Measurements from ENCODE around the gene TFEC.
"Not testable (repeated sequence)": the region's sequence is repeated elsewhere in the genome, so short reads cannot be mapped to it uniquely, and the experiment has no call there.

The TFEC gene

DNA sequence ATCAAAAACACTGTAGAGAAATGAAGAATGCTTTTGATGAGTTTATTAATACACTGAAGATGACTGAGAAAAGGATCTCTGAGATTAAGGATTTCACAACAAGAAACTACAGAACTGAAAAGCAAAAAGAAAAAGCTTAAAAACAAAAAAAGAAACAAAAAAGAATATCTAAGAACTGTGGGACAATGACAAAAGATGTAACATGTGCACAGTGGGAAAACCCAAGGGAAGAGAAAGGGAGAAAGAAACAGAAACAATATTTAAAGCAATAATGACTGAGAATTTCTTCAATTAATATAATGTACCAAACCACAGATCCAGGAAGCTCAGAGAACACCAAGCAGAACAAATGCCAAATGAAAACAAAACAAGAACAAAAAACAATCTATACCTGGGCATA lies 42.2 kb downstream of the TFEC start:
- DNase-seq (ENCODE audit: low read depth) = no peak

DNA sequence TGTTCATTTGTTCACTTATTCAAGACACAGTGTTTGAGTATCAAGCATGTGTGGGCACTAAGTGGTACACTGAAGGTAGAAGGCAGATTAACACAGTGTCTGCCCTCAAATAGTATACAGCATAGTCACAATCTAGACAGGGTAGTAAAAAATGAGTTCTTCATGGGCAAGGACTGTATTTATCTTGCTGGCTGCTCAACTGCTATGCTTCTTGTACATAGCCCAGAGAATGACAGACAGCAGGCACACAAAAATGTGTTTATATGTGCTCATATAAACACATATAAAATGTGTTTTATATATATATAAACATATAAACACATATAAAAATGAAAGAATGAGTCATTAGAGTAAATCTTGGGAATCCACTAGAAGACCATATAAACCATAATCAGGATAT lies 43.1 kb downstream of the TFEC start:
- no peak for DNase-seq (ENCODE audit: low read depth)

DNA sequence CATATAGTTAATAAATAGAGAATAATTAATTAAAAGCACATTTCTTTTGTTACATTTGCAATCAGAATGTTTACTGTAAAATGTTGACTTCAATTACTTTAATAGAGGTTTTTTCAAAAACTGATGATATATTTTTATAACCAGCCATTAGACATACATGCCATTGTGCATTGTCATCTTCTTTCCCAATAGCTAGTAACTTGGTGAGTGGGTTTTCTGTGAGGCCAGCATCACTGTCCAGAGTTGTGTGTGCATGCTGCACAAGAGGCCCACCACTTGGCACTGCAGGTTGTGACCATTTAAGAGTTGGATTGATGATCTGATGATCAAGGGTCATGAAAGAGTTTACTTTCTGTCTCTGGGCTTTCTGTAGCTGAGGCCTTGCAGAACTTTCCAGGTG lies 46.5 kb downstream of the TFEC start:
- no peak for DNase-seq (ENCODE audit: low read depth)

DNA sequence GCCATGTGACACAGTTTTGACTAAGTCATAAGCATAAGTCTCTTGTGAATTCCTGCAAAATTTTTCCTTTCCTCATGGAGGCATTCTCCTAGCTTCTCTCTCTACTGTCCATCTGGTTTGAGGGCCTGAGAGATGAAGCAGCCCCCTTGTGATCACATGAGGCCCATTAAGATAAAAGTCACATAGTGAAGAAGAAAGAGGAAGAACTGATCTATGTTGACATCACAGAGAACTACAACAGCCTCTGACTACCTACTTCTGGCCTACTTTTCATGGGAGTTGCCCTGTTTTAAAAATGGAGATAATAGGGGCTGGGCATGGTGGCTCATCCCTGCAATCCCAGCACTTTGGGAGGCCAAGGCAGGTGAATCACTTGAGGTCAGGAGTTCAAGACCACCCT lies 50.4 kb downstream of the TFEC start:
- no peak for DNase-seq (ENCODE audit: low read depth)

DNA sequence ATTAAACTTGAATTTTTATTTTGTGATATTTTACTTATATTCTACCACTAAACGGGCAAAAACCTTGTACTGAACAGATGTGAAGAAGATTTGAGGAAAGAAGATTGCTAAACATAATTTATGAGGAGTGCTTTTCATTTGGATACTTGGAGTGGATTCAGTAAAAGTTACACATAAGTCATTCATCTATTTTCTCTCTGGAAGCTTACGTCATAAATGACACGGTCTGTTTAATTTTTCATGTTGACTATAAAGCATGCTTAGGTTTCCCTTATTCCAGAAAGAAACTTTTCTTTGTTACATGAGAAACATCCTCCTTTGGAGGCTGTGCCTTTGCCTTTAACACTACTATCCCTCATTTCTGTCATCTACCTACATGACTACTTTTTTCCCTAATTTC lies 53.9 kb downstream of the TFEC start:
- DNase-seq (ENCODE audit: low read depth) = peak; percentile 47

DNA sequence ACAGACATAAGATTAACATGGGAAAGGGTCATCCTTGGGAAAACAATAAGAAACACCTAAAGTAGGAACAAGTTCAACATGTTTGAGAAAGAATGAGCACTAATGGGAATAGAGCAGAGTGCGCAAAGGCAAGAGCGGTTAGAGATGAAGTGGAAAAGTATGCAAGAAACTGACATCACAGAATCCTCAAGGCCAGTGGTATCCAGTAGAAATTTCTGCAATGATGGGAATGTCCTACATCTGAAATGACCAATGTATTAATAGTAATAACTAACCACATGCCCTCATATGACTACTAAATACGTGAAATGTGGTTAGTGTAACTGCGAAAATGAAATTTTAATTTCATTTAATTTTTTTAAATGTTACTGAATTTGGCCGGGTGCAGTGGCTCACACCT lies 54.8 kb downstream of the TFEC start:
- DNase-seq (ENCODE audit: low read depth) = no peak

DNA sequence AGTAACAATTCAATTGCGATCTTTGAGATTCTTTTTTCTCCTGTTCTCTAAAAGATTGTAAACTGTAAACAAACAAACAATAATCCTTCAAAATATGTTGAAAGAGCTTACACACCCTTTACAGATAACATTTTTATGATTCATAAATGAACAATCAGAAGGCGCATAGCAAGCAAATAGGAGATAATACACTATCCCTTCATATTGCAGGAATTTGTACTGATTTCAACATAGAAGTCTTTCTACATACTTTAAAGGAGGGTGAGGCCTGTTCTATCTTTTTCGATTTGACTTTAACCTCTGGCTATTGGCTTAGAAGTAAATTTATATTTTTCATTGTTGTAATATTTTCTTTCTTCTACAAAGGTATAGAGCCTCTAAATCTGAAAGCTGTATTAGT lies 57.2 kb downstream of the TFEC start:
- DNase-seq (ENCODE audit: low read depth) = no peak

DNA sequence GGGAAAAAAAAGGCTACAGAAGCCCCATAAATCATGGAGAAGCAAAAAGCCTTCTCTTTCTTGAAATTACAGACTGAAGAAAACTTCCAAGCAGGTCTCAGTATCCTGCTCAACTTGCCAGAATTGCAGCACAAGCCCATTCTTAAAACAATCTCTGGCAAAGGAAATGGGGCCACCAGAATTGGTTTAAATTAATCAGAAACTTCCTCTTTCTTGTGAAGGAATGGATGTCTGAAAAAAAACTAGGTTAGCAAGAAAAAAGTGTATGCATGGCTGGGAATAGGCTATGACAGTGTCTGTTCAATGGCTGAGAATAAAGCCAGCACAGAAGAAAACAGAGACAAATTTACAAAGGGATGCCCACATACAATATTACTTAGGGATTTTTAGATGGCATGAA lies 59.1 kb downstream of the TFEC start:
- DNase-seq (ENCODE audit: low read depth) = no peak

DNA sequence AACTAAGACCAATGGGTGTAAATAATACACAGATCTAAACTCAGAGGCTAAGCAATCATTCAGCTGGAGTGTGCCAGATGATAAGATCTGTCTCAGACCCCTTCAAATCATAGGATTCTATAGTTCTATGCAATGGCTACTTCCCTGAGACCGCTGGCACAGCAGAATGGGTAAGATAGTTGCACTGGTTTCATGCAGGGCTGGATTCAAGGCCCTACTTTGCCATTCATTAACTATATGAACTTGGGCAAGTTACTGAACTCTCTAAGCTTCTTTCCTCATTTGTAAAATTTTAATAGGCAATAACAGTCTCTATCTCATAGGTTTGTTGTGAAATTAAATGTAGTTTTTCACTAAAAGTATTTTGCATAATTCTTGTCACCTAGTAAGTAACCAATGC lies 62.0 kb downstream of the TFEC start:
- DNase-seq (ENCODE audit: low read depth) = no peak

DNA sequence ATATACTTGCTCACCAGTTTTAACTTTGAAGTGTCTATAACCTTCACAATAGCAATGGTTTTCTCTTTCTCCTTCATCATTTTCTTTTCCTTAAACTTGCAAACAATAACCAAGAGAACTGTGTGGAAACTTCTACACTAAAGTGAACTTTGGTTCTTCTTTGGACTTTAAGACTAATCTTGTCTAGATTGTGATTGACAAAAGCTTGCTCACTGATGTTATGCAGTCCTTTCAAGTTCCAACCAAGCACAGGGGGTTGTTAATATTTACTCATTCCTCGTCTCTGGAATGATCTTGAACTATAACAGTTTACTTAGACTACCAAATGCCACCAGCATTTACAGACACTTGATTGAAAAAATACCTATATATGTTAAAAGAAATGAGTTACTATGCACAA lies 62.4 kb downstream of the TFEC start:
- DNase-seq (ENCODE audit: low read depth) = no peak

DNA sequence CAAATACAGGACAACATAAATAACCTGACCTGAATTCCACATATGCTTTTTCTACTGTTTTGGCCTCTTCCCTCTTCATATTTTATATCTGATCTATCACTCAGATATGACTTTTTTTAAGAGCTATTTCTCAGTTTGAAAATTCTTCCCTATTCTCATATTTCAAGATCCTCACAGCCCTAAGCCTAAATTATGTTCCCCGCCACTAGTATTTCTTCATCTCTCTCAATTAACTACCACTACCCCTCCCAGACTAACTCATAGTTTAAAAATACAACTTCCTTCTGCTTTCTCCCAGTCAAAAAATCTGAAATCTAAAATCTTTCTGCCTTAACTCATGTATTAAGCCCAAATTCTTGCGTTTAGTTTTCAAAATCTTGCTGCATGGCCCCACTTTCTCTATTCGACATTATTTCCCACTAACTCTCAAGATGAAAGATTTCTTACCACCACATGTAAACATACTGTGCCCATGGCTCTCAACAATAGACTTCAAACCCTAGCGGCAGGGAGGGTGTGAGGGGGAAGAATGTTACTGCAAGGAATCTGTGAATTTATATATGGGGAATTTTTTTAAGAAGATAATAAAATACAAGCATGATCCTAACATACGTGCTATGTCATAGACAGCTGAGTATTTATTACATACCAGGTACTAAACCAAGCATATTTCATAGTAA lies 64.6 kb downstream of the TFEC start:
- no peak for DNase-seq (ENCODE audit: low read depth)

DNA sequence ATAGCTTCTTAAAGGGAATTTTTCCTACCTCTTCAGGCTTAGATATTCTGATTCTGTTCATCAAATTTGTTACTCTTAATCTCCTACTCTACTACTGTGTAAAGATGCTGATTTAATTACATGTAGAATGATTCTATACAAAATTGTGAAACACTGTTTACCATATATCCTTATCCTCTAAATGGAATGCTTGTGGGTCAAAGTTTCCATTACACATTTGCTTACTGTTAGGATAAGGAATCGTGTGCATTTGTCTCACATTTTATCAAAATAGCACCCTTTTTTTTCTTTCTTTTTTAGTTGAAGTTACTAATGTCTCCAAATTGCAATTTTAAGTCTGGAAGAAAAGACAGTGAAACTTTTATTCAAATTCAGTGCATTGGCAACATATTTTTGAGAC lies 65.3 kb downstream of the TFEC start:
- no peak for DNase-seq (ENCODE audit: low read depth)

DNA sequence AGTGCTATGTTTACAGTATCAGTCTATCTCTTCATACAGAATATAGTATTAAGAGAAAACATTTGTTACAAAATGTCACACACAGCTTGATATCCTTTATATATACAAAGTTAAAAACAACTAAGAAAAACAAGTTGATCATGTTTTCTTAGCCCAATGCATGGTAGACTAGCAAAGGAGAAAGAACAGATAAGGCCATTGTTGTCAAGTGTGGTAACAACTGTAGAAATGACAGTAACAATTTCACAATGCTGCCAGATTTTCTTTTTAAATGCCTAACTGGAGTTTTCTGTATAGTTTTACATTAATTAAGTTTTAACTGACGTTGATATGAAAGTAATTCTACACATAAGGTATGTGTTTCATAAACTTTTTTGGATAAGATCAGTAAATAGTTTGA lies 65.8 kb downstream of the TFEC start:
- DNase-seq (ENCODE audit: low read depth) = no peak

DNA sequence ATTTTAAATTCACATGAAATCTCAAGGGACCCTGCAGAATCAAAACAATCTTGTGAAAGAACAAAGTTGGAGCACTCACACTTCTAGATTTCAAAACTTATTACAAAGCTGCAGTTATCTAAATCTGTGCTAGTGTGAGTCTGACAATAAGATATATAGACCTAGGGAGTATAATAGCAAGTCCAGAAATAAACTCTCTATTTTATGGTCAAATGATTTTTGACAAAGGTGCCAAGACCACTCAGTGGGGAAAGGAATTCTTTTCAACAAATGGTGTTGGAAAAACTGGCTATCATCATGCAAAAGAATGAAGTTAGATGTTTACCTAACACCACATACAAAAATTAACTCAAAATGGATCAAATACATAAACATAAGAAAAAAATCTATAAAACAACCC lies 68.2 kb downstream of the TFEC start:
- DNase-seq (ENCODE audit: low read depth) = peak; percentile 22

DNA sequence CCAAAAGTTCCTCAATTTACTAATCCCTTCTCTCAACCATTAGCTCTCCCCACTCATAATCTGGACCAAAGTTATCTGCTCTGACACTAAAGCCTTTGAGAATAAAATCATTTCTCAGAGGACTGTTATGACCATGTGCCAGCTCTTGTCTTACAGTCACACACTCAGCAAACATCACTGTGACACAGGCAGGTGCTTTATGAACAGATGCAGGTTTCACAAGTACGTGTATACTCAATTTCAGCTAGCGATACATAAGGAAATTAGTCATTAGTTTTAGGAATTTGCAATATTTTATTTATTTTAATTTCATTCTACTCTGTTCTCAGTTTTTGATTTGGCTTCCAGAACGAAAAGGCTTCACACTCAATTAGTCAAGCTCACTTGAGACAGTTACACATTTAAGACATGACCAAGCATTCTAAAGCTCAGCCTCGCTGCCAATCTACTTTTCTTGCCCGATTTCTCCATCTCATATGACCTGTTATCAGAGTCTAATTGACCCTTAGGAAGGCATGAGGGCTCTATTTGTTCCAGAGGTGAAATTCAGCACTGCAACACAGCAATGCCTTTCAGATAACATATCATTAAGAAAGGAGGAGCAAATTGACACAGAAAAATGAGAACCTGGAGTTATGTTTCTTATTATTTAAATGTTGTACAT lies 76.8 kb downstream of the TFEC start:
- DNase-seq (ENCODE audit: low read depth) = no peak

DNA sequence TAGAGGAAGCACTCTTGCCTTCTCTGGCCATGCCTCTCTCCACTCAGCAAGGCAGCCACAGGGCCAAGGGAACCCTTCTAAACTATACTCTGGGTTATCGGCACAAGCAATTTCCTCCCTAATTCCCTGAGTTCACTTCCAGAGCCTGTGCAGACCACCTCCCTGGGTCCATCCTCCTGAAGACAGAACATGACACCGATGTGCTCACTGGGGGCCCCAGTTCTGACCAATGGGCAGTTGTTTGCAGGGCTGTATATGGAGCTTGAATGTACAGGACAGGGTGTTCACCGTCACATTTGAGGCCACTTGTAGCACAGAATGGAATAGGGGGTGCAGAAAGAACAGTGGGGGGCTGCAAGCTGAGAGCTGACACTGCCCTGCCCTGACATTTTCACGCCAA lies 77.7 kb downstream of the TFEC start:
- no peak for DNase-seq (ENCODE audit: low read depth)

DNA sequence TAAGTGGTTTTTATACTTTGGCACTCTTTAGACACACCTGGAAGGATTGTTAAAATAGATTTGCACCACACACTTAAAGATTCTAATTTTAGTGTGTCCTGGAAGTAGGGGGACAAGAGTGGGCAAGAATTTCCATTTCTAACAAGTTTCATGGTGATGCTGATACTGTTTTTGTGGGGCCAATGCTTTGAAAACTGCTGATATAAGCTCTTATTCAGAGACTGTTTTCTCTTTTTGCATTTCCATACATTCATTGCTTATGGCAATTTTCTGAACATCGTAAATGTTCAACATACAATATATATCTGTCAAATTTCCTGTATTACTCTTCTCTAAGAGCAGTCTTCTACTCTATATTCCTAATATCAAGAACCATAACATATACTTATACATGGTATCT lies 79.0 kb downstream of the TFEC start:
- DNase-seq (ENCODE audit: low read depth) = no peak

DNA sequence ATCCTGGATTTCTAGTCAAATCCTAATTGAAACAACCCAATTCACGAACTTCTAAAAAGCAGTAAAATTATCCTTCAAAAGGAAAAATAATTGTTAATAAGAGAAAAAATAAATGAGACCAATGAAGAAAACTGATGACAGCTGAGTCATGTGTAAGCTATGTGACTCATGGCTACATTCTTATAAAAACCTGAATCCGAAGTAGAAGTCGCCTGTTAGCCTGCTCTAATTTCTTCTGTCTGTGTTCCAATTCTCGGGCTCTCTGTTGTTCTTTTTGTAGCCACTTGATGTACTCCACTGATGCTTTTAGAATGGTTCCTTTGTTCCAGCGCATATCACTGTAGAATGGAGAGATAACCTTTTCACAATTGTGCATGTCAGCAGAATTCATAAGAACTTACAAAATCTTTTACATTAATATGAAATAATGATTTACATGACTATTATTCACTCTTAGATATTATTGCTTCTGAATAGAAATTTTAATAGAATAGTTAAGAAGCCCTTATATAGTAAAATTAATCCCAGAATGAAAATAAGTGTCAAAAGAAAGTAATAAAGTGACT lies 88.8 kb downstream of the TFEC start:
- DNase-seq (ENCODE audit: low read depth) = no peak

DNA sequence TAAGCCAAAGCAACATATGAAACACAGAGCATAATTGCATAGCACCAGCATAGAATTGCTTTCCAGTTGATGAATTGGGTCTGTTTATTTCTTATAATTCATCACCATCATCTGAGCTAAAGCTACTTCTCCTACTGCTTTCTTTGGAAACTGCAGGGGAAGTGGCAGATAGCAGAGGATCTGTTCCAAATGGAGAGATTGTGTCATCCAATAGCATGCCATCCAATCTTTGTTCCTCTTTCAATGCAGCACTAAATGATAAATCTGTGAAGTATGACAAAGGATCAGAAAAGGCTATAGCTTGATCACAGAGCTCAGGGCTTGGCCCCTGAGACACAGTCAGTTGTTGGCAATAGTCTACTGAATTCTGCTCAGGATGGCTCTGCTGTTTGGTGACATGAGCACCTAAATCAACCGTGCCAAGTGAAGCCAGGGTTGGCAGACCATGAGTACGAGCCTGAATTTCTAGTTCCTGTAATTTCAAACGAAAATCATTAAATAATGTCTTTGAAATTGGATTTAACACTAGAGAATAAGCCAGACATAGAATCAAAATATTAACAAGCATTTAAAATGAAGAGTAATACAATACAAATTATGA lies 90.0 kb downstream of the TFEC start:
- DNase-seq (ENCODE audit: low read depth) = no peak

DNA sequence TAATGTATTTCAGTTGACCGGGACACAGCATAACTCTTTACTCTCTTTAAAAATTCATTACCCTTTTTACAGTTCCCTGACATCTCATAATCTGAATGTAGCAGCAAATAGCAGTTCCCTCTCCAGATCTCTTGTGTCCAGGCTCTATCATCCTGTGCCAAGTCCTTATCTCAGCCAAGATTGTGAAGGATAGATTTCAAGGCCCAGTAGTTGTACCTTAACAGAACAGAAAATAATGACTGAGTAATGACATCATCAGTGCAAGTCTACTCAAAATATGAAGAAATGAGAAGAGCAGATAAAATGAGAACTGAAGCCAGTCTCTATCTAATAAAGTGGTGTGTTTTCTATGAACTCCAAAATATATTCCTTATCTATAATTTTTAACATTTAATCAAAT lies 92.6 kb downstream of the TFEC start:
- no peak for DNase-seq (ENCODE audit: low read depth)

DNA sequence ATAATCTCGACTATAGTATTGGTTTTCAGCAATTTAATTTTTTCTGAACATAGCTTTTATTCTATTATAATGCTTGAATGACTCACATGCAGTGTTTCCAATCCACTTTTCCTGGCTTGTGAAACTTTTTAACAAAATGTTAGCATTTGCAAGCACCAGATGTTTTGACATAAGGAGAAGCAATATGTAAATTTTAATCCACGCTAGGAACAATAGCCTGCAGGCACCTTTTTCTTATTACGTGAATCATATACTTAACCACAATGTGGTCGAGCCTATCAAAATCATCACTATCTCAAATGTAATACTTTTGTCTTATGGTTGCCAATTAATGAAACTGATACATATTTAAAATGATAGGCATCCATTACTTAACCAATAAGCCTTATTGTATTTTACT lies 97.1 kb downstream of the TFEC start:
- peak; percentile 72 for DNase-seq (ENCODE audit: low read depth)

DNA sequence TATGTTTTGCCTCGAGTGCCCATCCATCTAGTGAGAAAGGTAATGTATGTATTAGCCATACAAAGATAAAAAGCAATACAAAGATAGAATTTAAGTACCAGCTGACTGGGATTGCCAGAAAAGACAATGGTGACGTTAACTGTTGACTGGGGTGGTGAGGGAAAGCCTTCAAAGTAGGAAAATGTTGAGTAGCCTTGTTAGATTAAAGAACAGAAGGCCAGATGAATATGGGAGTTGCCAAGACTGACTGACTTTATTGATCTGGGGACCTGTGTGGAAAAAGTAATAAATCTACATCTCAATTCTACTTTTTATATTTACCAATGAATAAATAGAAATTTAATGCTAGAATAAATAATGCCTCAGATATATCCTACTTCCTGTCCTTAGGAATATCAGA lies 97.7 kb downstream of the TFEC start:
- no peak for DNase-seq (ENCODE audit: low read depth)

DNA sequence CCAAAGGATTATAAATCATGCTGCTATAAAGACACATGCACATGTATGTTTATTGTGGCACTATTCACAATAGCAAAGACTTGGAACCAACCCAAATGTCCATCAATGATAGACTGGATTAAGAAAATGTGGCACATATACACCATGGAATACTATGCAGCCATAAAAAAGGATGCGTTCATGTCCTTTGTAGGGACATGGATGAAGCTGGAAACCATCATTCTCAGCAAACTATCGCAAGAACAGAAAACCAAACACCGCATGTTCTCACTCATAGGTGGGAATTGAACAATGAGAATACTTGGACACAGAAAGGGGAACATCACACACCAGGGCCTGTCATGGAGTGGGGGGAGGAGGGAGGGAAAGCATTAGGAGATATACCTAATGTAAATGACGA lies 100.4 kb downstream of the TFEC start:
- not testable (repeated sequence) for DNase-seq (ENCODE audit: low read depth)

DNA sequence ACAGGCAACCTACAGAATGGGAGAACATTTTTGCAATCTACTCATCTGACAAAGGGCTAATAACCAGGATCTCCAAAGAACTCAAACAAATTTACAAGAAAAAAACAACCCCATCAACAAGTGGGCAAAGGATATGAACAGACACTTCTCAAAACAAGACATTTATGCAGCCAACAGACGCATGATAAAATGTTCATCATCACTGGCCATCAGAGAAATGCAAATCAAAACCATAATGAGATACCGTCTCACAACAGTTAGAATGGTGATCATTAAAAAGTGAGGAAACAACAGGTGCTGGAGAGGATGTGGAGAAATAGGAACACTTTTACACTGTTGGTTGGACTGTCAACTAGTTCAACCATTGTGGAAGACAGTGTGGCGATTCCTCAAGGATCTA lies 100.8 kb downstream of the TFEC start:
- not testable (repeated sequence) for DNase-seq (ENCODE audit: low read depth)

All from fibroblast of gingiva (primary cell).